ENCODE data around the gene CDCA5.

Gene CDCA5

DNA sequence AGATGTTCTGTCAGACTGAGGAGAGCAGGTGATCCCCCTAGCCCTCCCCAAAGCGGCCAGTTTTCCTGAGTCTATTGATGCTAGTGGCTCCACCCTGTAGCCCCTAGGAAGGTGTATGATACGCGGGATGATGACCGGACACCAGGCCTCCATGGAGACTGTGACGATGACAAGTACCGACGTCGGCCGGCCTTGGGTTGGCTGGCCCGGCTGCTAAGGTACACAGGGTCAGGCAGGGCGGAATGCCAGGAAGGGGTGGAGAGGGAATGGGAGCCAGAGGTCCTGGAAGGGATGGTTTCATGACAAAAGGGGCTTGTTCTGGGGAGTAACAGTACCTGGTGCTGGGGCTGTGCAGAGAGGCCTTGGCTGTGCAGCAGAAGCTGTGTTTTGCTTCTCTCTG is 3.4 kb upstream of the CDCA5 start:
- Histone ChIP-seq H3K4me1 (ENCODE audit: insufficient read depth, low read length, severe bottlenecking) (peaks cover 46% of the 10 kb centered on the region), H3K79me2 (ENCODE audit: insufficient read depth, low read length) (peaks cover 13% of the 10 kb centered on the region), H3K4me3 (ENCODE audit: low read depth, low read length, poor library complexity, severe bottlenecking) (no peak overlapping the region), H3F3A (ENCODE audit: insufficient read depth, low read length) (no peaks in the 10 kb centered on the region), H3K27ac (ENCODE audit: low read depth, low read length, poor library complexity, severe bottlenecking) (no peak overlapping the region), H2AFZ (ENCODE audit: low read length) (no peak overlapping the region), H3K4me2 (ENCODE audit: low read length) (no peak overlapping the region), H3K27me3 (ENCODE audit: insufficient read depth, low read length) (no peaks in the 10 kb centered on the region), H3K36me3 (ENCODE audit: insufficient read depth, low read length) (peaks cover 41% of the 10 kb centered on the region; the same call in 1 of the 2 replicates), H4K20me1 (ENCODE audit: insufficient read depth, low read length) (no peaks in the 10 kb centered on the region), H3K9me3 (ENCODE audit: low read length) (no peaks in the 10 kb centered on the region), H3K9me2 (ENCODE audit: low read depth, low read length) (no peaks in the 10 kb centered on the region), H3K9ac (ENCODE audit: low read length) (no peak overlapping the region)
- TF ChIP-seq, protein P1, sequence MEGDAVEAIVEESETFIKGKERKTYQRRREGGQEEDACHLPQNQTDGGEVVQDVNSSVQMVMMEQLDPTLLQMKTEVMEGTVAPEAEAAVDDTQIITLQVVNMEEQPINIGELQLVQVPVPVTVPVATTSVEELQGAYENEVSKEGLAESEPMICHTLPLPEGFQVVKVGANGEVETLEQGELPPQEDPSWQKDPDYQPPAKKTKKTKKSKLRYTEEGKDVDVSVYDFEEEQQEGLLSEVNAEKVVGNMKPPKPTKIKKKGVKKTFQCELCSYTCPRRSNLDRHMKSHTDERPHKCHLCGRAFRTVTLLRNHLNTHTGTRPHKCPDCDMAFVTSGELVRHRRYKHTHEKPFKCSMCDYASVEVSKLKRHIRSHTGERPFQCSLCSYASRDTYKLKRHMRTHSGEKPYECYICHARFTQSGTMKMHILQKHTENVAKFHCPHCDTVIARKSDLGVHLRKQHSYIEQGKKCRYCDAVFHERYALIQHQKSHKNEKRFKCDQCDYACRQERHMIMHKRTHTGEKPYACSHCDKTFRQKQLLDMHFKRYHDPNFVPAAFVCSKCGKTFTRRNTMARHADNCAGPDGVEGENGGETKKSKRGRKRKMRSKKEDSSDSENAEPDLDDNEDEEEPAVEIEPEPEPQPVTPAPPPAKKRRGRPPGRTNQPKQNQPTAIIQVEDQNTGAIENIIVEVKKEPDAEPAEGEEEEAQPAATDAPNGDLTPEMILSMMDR (IDR thresholded peaks at IDR 0.05; ENCODE audit: low read length): no peak
- TF ChIP-seq EZH2 (IDR thresholded peaks at IDR 0.05; ENCODE audit: borderline replicate concordance, low read length): no peak

DNA sequence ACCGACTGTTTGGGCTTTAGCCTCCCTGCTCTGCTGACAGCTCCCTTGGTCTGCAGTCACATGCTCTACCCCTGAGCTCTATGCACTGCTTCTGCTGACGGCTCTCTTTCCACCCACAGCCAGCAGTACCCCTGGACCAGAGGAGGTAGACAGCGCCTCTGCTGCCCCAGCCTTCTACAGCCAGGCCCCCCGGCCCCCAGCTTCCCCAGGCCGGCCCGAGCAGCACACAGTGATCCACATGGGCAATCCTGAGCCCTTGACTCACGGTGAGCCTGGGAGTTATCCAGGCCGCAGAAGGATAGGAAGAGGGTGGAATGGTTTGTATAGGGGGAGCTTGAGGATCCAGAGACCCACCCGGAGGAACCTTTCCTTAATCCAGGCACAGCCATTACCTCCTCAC is 3.0 kb upstream of the CDCA5 start:
- no peak for TF ChIP-seq EZH2 (IDR thresholded peaks at IDR 0.05; ENCODE audit: borderline replicate concordance, low read length)
- TF ChIP-seq, protein P1 (IDR thresholded peaks at IDR 0.05; ENCODE audit: low read length): no peak
- no peaks in the 10 kb centered on the region for H4K20me1 ChIP-seq (ENCODE audit: insufficient read depth, low read length)
- no peak overlapping the region for H3K27ac ChIP-seq (ENCODE audit: low read depth, low read length, poor library complexity, severe bottlenecking)
- H3K9me3 ChIP-seq (ENCODE audit: low read length): no peaks in the 10 kb centered on the region
- peaks cover 46% of the 10 kb centered on the region for H3K4me1 ChIP-seq (ENCODE audit: insufficient read depth, low read length, severe bottlenecking)
- no peak overlapping the region for H3K4me3 ChIP-seq (ENCODE audit: low read depth, low read length, poor library complexity, severe bottlenecking)
- no peak overlapping the region for H3K4me2 ChIP-seq (ENCODE audit: low read length)
- H2AFZ ChIP-seq (ENCODE audit: low read length): no peak overlapping the region
- no peak overlapping the region for H3K9ac ChIP-seq (ENCODE audit: low read length)
- no peaks in the 10 kb centered on the region for H3F3A ChIP-seq (ENCODE audit: insufficient read depth, low read length)
- peaks cover 17% of the 10 kb centered on the region for H3K79me2 ChIP-seq (ENCODE audit: insufficient read depth, low read length)
- H3K9me2 ChIP-seq (ENCODE audit: low read depth, low read length): no peaks in the 10 kb centered on the region
- peaks cover 45% of the 10 kb centered on the region; the same call in 1 of the 2 replicates for H3K36me3 ChIP-seq (ENCODE audit: insufficient read depth, low read length)
- no peaks in the 10 kb centered on the region for H3K27me3 ChIP-seq (ENCODE audit: insufficient read depth, low read length)

DNA sequence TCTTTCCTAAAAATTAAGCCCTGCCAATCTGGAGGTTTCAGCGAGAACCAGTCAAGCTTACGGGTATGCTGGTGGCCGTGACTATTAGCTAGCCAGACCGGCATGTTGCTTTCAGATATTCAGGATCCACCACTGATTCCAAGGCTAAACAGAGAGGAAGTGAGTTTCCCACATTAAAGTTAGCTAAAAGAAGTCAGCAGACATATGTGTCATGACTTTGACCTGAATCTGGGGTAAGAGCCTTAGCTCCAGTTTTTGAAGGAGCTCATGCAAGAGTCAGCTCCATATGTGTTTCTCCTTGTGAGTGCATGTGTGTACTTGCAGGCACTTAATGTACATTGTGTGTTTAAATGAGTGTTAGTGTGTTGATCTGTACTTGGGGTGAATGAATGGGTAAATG is 1.6 kb upstream of the CDCA5 start:
- Histone ChIP-seq H3K4me2 (ENCODE audit: low read length) (no peak overlapping the region), H3K36me3 (ENCODE audit: insufficient read depth, low read length) (peaks cover 58% of the 10 kb centered on the region), H3K27ac (ENCODE audit: low read depth, low read length, poor library complexity, severe bottlenecking) (no peak overlapping the region), H3K9ac (ENCODE audit: low read length) (no peak overlapping the region; the same call in 1 of the 2 replicates), H3K9me2 (ENCODE audit: low read depth, low read length) (no peaks in the 10 kb centered on the region), H3F3A (ENCODE audit: insufficient read depth, low read length) (no peaks in the 10 kb centered on the region), H3K27me3 (ENCODE audit: insufficient read depth, low read length) (no peaks in the 10 kb centered on the region), H3K9me3 (ENCODE audit: low read length) (no peaks in the 10 kb centered on the region), H3K4me3 (ENCODE audit: low read depth, low read length, poor library complexity, severe bottlenecking) (no peak overlapping the region), H2AFZ (ENCODE audit: low read length) (no peak overlapping the region), H4K20me1 (ENCODE audit: insufficient read depth, low read length) (no peaks in the 10 kb centered on the region), H3K79me2 (ENCODE audit: insufficient read depth, low read length) (peaks cover 18% of the 10 kb centered on the region), H3K4me1 (ENCODE audit: insufficient read depth, low read length, severe bottlenecking) (peaks cover 43% of the 10 kb centered on the region)
- TF ChIP-seq, protein P1 (IDR thresholded peaks at IDR 0.05; ENCODE audit: low read length): no peak
- TF ChIP-seq EZH2 (IDR thresholded peaks at IDR 0.05; ENCODE audit: borderline replicate concordance, low read length): no peak

Data from OCI-LY1 (cell line).